Uterus (tissue), 4 donors: ENCODE data around the gene KLK13. TPM values are rescaled to one million over a fixed set of nuclear protein-coding genes. Genes with fewer than 3 reads are reported as not detected.

ENCODE experiments used
- DNase-seq, 2 donors: peaks; one replicate each; pipeline ENCODE4 v3.0.0-alpha.2; 2019 to 2020
- H3K27ac ChIP-seq, 2 donors: fragments of 200-600 bp; sonication (generic); 1 replicate in 1 of 2; 2 replicates in 1 of 2; pipeline ENCODE4 v1.5.1; 2016 to 2018
- H3K27me3 ChIP-seq, 2 donors: fragments of 200-600 bp; sonication (generic); one replicate each; pipeline ENCODE4 v1.5.1; 2018 to 2019; ENCODE audit warnings: control low read depth in 1 of 2
- H3K36me3 ChIP-seq, 2 donors: fragments of 200-600 bp; sonication (generic); one replicate each; pipeline ENCODE4 v1.5.1; 2019; ENCODE audit warnings: control low read depth in 1 of 2
- H3K4me1 ChIP-seq, 2 donors: fragments of 200-600 bp; sonication (generic); one replicate each; pipeline ENCODE4 v1.5.1; 2018 to 2019; ENCODE audit warnings: control low read depth in 1 of 2
- H3K4me3 ChIP-seq, 2 donors: fragments of 200-600 bp; sonication (generic); 1 replicate in 1 of 2; 2 replicates in 1 of 2; pipeline ENCODE4 v1.5.1; 2018 to 2019; ENCODE audit warnings: mild to moderate bottlenecking in 1 of 2
- H3K9me3 ChIP-seq, 2 donors: fragments of 200-600 bp; sonication (generic); one replicate each; pipeline ENCODE4 v1.5.1; 2019; ENCODE audit warnings: control low read depth in 1 of 2
- POLR2A ChIP-seq, 2 donors: fragments of 450-650 bp; IDR thresholded peaks; one replicate each; pipeline ENCODE4 v1.6.1; 2016; ENCODE audit warnings: antibody characterized with exemption in 2 of 2, mild to moderate bottlenecking in 1 of 2, moderate library complexity in 1 of 2
- intact Hi-C: fragments of 100-400 bp; cut with DNase I; formaldehyde crosslinking; loops from one replicate; pipeline ENCODE4 v1.15.1; 2023; ENCODE audit warnings: low total_unique reads
- total RNA-seq, 4 donors: library from RNA; depleted of rRNA in 3 of 4; stranded (reverse); fragments of >200 nt in 3 of 4; gene quantifications; one replicate each; pipeline versions ENCODE4 v1.1.0 to v1.2.4, GENCODE V29; 2014 to 2023
- TF ChIP-seq, protein P1 (sequence below), 4 experiments: fragments of 200-600 bp in 2 of 4; fragments of 450-650 bp in 2 of 4; sonication (generic) in 2 of 4; IDR thresholded peaks; one replicate each; pipeline ENCODE4 v1.5.1; 2016 to 2019; ENCODE audit warnings: antibody characterized with exemption in 4 of 4, mild to moderate bottlenecking in 2 of 4, moderate library complexity in 1 of 4
- donor health status: DM: yes; HTN: yes; CAD: no.

The KLK13 gene
- total RNA-seq, 4 donors from 2014 or later = not detected

DNA sequence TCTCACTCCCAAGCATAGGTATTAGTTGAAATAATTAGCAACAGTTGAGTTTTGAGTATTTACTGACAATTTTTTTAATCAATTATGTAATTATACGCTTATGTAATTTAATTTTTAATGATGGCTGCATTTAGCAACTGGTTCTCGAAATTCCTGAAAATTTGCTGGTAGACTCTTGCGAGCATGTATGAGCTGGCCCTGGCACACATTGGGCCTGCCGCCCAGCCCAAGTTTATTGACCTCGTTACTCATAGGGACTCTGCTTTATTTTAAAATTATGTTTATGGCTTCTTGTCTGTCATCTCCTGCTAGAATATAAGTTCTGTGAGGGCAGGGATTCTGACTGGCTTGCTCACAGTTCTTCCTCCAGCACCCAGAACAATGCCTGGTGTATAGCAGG, 11.1 kb upstream of the KLK13 start:
- no peak for DNase-seq
- Histone ChIP-seq H3K27me3 (no peaks in the 10 kb centered on the region), H3K9me3 (peaks cover 0 to 6% of the 10 kb centered on the region in 2 donors), H3K27ac (no peak overlapping the region), H3K36me3 (no peaks in the 10 kb centered on the region), H3K4me1 (no peaks in the 10 kb centered on the region), H3K4me3 (no peak overlapping the region)
- intact Hi-C loops = no loop called here
- TF ChIP-seq POLR2A (IDR thresholded peaks at IDR 0.05) = no peak
- TF ChIP-seq, protein P1, sequence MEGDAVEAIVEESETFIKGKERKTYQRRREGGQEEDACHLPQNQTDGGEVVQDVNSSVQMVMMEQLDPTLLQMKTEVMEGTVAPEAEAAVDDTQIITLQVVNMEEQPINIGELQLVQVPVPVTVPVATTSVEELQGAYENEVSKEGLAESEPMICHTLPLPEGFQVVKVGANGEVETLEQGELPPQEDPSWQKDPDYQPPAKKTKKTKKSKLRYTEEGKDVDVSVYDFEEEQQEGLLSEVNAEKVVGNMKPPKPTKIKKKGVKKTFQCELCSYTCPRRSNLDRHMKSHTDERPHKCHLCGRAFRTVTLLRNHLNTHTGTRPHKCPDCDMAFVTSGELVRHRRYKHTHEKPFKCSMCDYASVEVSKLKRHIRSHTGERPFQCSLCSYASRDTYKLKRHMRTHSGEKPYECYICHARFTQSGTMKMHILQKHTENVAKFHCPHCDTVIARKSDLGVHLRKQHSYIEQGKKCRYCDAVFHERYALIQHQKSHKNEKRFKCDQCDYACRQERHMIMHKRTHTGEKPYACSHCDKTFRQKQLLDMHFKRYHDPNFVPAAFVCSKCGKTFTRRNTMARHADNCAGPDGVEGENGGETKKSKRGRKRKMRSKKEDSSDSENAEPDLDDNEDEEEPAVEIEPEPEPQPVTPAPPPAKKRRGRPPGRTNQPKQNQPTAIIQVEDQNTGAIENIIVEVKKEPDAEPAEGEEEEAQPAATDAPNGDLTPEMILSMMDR (IDR thresholded peaks at IDR 0.05) = no peak

DNA sequence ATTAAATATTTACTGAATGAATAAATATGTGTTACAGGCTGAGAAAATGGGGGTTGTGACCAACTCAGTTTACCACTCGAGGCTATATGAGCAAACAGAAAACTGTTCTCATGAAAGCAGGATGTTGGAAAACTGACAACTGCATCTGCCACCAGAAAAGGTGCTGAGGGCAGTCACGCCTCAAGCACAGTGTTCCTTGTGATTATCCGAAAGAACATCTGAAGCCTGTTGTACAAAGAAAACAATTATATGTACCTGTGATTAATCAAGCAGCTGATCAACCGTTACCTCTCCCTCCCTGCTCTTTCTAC, 6.2 kb upstream of the KLK13 start:
- TF ChIP-seq POLR2A (IDR thresholded peaks at IDR 0.05) = no peak
- TF ChIP-seq, protein P1 (IDR thresholded peaks at IDR 0.05) = no peak
- Histone ChIP-seq H3K27ac (no peak overlapping the region), H3K4me3 (no peak overlapping the region), H3K27me3 (no peaks in the 10 kb centered on the region), H3K9me3 (peaks cover 0 to 6% of the 10 kb centered on the region in 2 donors), H3K4me1 (no peaks in the 10 kb centered on the region), H3K36me3 (no peaks in the 10 kb centered on the region)
- DNase-seq = no peak
- intact Hi-C loops = no loop called here

GRCh38 chr19:51070334-51071094, 5.6 kb upstream of the KLK13 start:
- intact Hi-C loops = no loop called here
- Histone ChIP-seq H3K27me3 (no peaks in the 10 kb centered on the region), H3K36me3 (no peaks in the 10 kb centered on the region), H3K4me3 (no peak overlapping the region), H3K4me1 (no peaks in the 10 kb centered on the region), H3K9me3 (peaks cover 0 to 6% of the 10 kb centered on the region in 2 donors), H3K27ac (no peak overlapping the region)
- DNase-seq = no peak
- TF ChIP-seq POLR2A (IDR thresholded peaks at IDR 0.05) = no peak
- TF ChIP-seq, protein P1 (IDR thresholded peaks at IDR 0.05) = no peak

- DNase-seq = no peak
- intact Hi-C loops = no loop called here
These were observed 1.7 kb upstream of the KLK13 start for GRCh38 chr19:51066393-51067186.

More at GRCh38 chr19:51066393-51067186, 1.7 kb upstream of the KLK13 start:
- TF ChIP-seq, protein P1 (IDR thresholded peaks at IDR 0.05) = no peak
- TF ChIP-seq POLR2A (IDR thresholded peaks at IDR 0.05) = no peak
- Histone ChIP-seq H3K27me3 (no peaks in the 10 kb centered on the region), H3K4me1 (peaks cover 0 to 5% of the 10 kb centered on the region in 2 donors), H3K9me3 (no peaks in the 10 kb centered on the region), H3K4me3 (no peak overlapping the region), H3K36me3 (no peaks in the 10 kb centered on the region), H3K27ac (no peak overlapping the region)
